ENCODE data around the gene NOS1AP.

NOS1AP gene

DNA sequence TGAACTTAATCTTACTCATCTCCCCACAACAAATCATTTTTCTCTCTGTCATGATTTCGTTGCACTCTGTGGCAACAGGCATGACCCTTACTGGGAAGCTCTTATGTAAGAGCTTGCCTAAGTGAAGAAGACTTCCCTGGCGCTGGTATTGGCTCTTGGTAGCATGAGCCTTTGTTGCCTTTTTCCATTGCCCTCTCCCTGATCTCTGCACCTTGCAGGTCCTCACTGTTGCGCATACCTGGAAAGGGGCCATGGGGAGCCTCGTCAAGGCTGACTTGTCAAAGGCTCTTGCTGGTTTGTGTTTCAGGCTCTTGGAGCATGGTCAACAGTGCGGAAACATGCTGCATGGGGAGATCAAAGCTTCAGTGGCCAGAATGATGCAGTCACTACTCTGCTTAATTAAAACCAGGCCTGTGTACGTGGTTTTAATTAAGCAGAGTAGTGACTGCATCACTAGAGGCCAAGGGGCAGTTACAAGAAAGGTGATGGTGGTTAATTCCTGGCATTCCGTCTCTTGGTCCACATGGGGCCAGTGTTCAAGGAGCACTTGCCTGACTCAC, 165.8 kb downstream of the NOS1AP start:
- TF ChIP-seq CTCF (IDR thresholded peaks at IDR 0.05; ENCODE audit: unreplicated experiment in 3 of 3), result no peak
- H3K36me3 Mint-ChIP-seq (ENCODE audit: low read depth), result no peaks in the 10 kb centered on the region
- H3K27me3 Mint-ChIP-seq (ENCODE audit: low read depth), result no peaks in the 10 kb centered on the region
- peak overlapping the region; percentile 79 to 96 (median 92) for H3K27ac Mint-ChIP-seq
- peaks cover 49% of the 10 kb centered on the region for H3K4me1 Mint-ChIP-seq
- no peaks in the 10 kb centered on the region for H3K9me3 Mint-ChIP-seq
- no peak overlapping the region for H3K4me3 Mint-ChIP-seq

GRCh38 chr1:162236201-162236600, 166.7 kb downstream of the NOS1AP start:
- no peaks in the 10 kb centered on the region for H3K9me3 Mint-ChIP-seq
- H3K4me3 Mint-ChIP-seq, result no peak overlapping the region
- peak overlapping the region; percentile 79 to 96 (median 92) for H3K27ac Mint-ChIP-seq
- no peaks in the 10 kb centered on the region for H3K36me3 Mint-ChIP-seq (ENCODE audit: low read depth)
- no peak for TF ChIP-seq CTCF (IDR thresholded peaks at IDR 0.05; ENCODE audit: unreplicated experiment in 3 of 3)
- H3K4me1 Mint-ChIP-seq, result peaks cover 58% of the 10 kb centered on the region
- H3K27me3 Mint-ChIP-seq (ENCODE audit: low read depth), result no peaks in the 10 kb centered on the region

DNA sequence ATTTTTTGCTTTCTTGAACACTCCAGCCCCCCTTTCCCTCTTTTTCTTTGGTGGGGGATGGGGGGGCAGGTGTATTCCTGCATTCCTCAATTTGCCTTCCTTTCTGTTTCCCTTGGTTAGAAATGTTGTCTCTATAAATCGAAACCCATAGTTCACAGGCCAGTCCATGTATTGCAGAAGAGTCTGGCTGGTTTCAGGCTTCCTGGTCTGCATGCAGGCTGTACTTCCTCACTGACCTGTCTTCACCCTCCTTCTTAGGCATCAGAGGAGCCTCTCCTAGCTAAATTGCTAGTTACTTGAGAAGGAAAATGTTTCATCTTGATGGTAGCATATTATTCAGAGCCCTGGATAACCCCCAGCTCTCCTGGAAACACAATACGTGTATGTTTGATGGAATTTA, 167.1 kb downstream of the NOS1AP start:
- H3K4me1 Mint-ChIP-seq, result peaks cover 61% of the 10 kb centered on the region
- no peak for TF ChIP-seq CTCF (IDR thresholded peaks at IDR 0.05; ENCODE audit: unreplicated experiment in 3 of 3)
- no peaks in the 10 kb centered on the region for H3K27me3 Mint-ChIP-seq (ENCODE audit: low read depth)
- H3K4me3 Mint-ChIP-seq, result no peak overlapping the region
- H3K9me3 Mint-ChIP-seq, result no peaks in the 10 kb centered on the region
- H3K36me3 Mint-ChIP-seq (ENCODE audit: low read depth), result no peaks in the 10 kb centered on the region
- peak overlapping the region; percentile 79 to 96 (median 92) for H3K27ac Mint-ChIP-seq

GRCh38 chr1:162240577-162240976, 171.1 kb downstream of the NOS1AP start:
- Mint-ChIP-seq H3K4me3 (no peak overlapping the region), H3K27ac (peak overlapping the region; percentile 0 to 87 (median 57)), H3K4me1 (peaks cover 44% of the 10 kb centered on the region), H3K9me3 (no peaks in the 10 kb centered on the region), H3K27me3 (ENCODE audit: low read depth) (no peaks in the 10 kb centered on the region), H3K36me3 (ENCODE audit: low read depth) (no peaks in the 10 kb centered on the region)
- no peak for TF ChIP-seq CTCF (IDR thresholded peaks at IDR 0.05; ENCODE audit: unreplicated experiment in 3 of 3)

- Mint-ChIP-seq H3K4me3 (no peak overlapping the region), H3K36me3 (ENCODE audit: low read depth) (no peaks in the 10 kb centered on the region), H3K4me1 (peaks cover 32% of the 10 kb centered on the region), H3K27me3 (ENCODE audit: low read depth) (no peaks in the 10 kb centered on the region), H3K27ac (no peak overlapping the region), H3K9me3 (no peaks in the 10 kb centered on the region)
- no peak for TF ChIP-seq CTCF (IDR thresholded peaks at IDR 0.05; ENCODE audit: unreplicated experiment in 3 of 3)
Measured at GRCh38 chr1:162242804-162243203, 173.3 kb downstream of the NOS1AP start.

GRCh38 chr1:162248854-162249535, 179.5 kb downstream of the NOS1AP start:
- no peak for TF ChIP-seq CTCF (IDR thresholded peaks at IDR 0.05; ENCODE audit: unreplicated experiment in 3 of 3)
- no peaks in the 10 kb centered on the region for H3K36me3 Mint-ChIP-seq (ENCODE audit: low read depth)
- H3K4me3 Mint-ChIP-seq, result no peak overlapping the region
- peaks cover 3% of the 10 kb centered on the region for H3K27me3 Mint-ChIP-seq (ENCODE audit: low read depth)
- no peaks in the 10 kb centered on the region for H3K4me1 Mint-ChIP-seq
- no peaks in the 10 kb centered on the region for H3K9me3 Mint-ChIP-seq
- no peak overlapping the region for H3K27ac Mint-ChIP-seq

All from nephron (organoid).